B cell (primary cell): Measurements from ENCODE around the gene KCNK4. TPM values are rescaled to one million over a fixed set of nuclear protein-coding genes. Genes with fewer than 3 reads are reported as not detected.

ENCODE experiments used
- ATAC-seq: fragments of 200-7000 bp; cut with Tn5 transposase; one replicate; pipeline ENCODE4 v1.10.0; 2021; ENCODE audit warnings: low read depth, mild to moderate bottlenecking, moderate number of reproducible peaks, moderate library complexity
- CTCF ChIA-PET: fragments of 350-600 bp; sonication (Branson Sonifier 250); formaldehyde crosslinking; loops from one replicate; lab custom pipeline; 2021; ENCODE audit warnings: antibody characterized with exemption, inconsistent platforms; lab: Charles Lee
- POLR2A ChIA-PET: fragments of 350-600 bp; sonication (Branson Sonifier 250); formaldehyde crosslinking; loops from one replicate; lab custom pipeline; 2021; ENCODE audit warnings: antibody characterized with exemption; lab: Charles Lee
- DNase-seq: peaks from one replicate; pipeline ENCODE4 v3.0.0; 2013
- H2AFZ ChIP-seq: 2 replicates; pipeline ENCODE4 v1.6.1; 2012; ENCODE audit warnings: mild to moderate bottlenecking, low read depth, low read length; ENCODE audit not compliant: insufficient read depth, poor library complexity, severe bottlenecking
- H3K27ac ChIP-seq, 2 donors: 1 replicate in 1 of 2; 2 replicates in 1 of 2; pipeline ENCODE4 v1.5.1; 2012 to 2013; ENCODE audit warnings: low read length in 2 of 2, mild to moderate bottlenecking in 2 of 2, moderate library complexity in 1 of 2
- H3K27me3 ChIP-seq, 4 experiments: fragments of 200-600 bp in 1 of 4; sonication (generic) in 1 of 4; replicated peaks in 1 of 4; 1 replicate in 2 of 4; 2 replicates in 2 of 4; pipeline versions ENCODE4 v1.6.1 to v1.7.0; 2013 to 2016; ENCODE audit warnings: low read length in 3 of 4, mild to moderate bottlenecking in 2 of 4, mixed read lengths in 1 of 4, moderate library complexity in 1 of 4; ENCODE audit not compliant: insufficient read depth in 4 of 4, control insufficient read depth in 3 of 4; ENCODE audit errors: control extremely low read depth in 1 of 4
- H3K36me3 ChIP-seq, 2 experiments: replicated peaks in 1 of 2; 1 replicate in 1 of 2; 2 replicates in 1 of 2; pipeline versions ENCODE4 v1.6.1 to v1.7.1; 2013; ENCODE audit warnings: low read length in 1 of 2; ENCODE audit not compliant: insufficient read depth in 2 of 2, control insufficient read depth in 1 of 2; ENCODE audit errors: control extremely low read depth in 1 of 2, extremely low read depth in 1 of 2
- H3K4me1 ChIP-seq, 2 donors: fragments of 200-600 bp in 1 of 2; sonication (generic) in 1 of 2; 1 replicate in 1 of 2; 2 replicates in 1 of 2; pipeline versions ENCODE4 v1.5.1 to v1.6.1; 2013 to 2017; ENCODE audit warnings: low read length in 2 of 2; ENCODE audit not compliant: control insufficient read depth in 2 of 2, insufficient read depth in 2 of 2
- H3K4me2 ChIP-seq: replicated peaks from 2 replicates; pipeline ENCODE3; 2012; ENCODE audit warnings: mild to moderate bottlenecking, low read depth, low read length; ENCODE audit not compliant: poor library complexity, severe bottlenecking
- H3K4me3 ChIP-seq, 5 experiments: fragments of 200-600 bp in 1 of 5; sonication (generic) in 1 of 5; 1 replicate in 3 of 5; 2 replicates in 2 of 5; pipeline versions ENCODE4 v1.5.1 to v1.7.0; 2011 to 2016; ENCODE audit warnings: low read length in 4 of 5, mild to moderate bottlenecking in 4 of 5, low read depth in 2 of 5, control low read depth in 1 of 5, moderate library complexity in 1 of 5; ENCODE audit not compliant: insufficient read depth in 1 of 5; ENCODE audit errors: control extremely low read depth in 1 of 5, extremely low read depth in 1 of 5
- H3K79me2 ChIP-seq: fragments of 200-600 bp; sonication (generic); one replicate; pipeline ENCODE4 v1.6.0; 2016; ENCODE audit warnings: low read length; ENCODE audit not compliant: control insufficient read depth, insufficient read depth
- H3K9ac ChIP-seq: fragments of 200-600 bp; sonication (generic); 2 replicates; pipeline ENCODE4 v1.6.1; 2017; ENCODE audit warnings: mild to moderate bottlenecking, low read length, moderate library complexity
- H3K9me3 ChIP-seq, 3 donors: one replicate each; pipeline versions ENCODE4 v1.6.1 to v1.7.1; 2013; ENCODE audit warnings: low read length in 2 of 3; ENCODE audit not compliant: control insufficient read depth in 2 of 3, insufficient read depth in 1 of 3; ENCODE audit errors: control extremely low read depth in 1 of 3
- H4K20me1 ChIP-seq: 2 replicates; pipeline ENCODE4 v1.6.0; 2012; ENCODE audit warnings: mild to moderate bottlenecking, low read length; ENCODE audit not compliant: insufficient read depth, control insufficient read depth, poor library complexity, severe bottlenecking
- H3K27ac Mint-ChIP-seq: one replicate; pipeline ENCODE4 v1.8.0; 2021; ENCODE audit warnings: mixed read lengths
- H3K27me3 Mint-ChIP-seq: one replicate; pipeline ENCODE4 v1.8.0; 2021; ENCODE audit warnings: mixed read lengths
- H3K4me1 Mint-ChIP-seq: one replicate; pipeline ENCODE4 v1.8.0; 2021; ENCODE audit warnings: mixed read lengths
- H3K4me3 Mint-ChIP-seq: one replicate; pipeline ENCODE4 v1.8.0; 2021; ENCODE audit warnings: mixed read lengths
- H3K9me3 Mint-ChIP-seq: one replicate; pipeline ENCODE4 v1.8.0; 2022; ENCODE audit warnings: mixed read lengths; ENCODE audit not compliant: insufficient read depth
- CTCF ChIP-seq: fragments of 200-600 bp; IDR thresholded peaks from one replicate; pipeline ENCODE4 v1.8.0; 2022; ENCODE audit warnings: antibody characterized with exemption, mild to moderate bottlenecking
- EZH2 ChIP-seq: IDR thresholded peaks from 2 replicates; pipeline ENCODE4 v1.6.1; 2012; ENCODE audit warnings: borderline replicate concordance, low read depth, mild to moderate bottlenecking, moderate library complexity, low read length; ENCODE audit not compliant: insufficient read depth, poor library complexity, severe bottlenecking
- WGBS: methylation state at CpG from one replicate; pipeline ENCODE4 v1.1.5; 2013; ENCODE audit warnings: missing lambda C conversion rate; ENCODE audit not compliant: insufficient coverage; 5-methylcytosine and 5-hydroxymethylcytosine counted together
- intact Hi-C: fragments of 100-400 bp; cut with micrococcal nuclease; formaldehyde crosslinking; loops from one replicate; pipeline ENCODE4 v1.10.0; 2022
- polyA plus RNA-seq: library from polyadenylated mRNA; depleted of rRNA; stranded (reverse); fragments of >200 nt; gene quantifications from 2 replicates; pipeline ENCODE4 v1.2.3, GENCODE V29; 2012
- total RNA-seq, 2 donors: library from RNA; stranded (reverse); fragments of 120-200 nt in 1 of 2; gene quantifications; 1 replicate in 1 of 2; 2 replicates in 1 of 2; pipeline versions ENCODE4 v1.2.3 to v1.2.4, GENCODE V29; 2013 to 2022

KCNK4 gene
- total and polyA plus RNA-seq, 2 donors (not counting 1 experiment from before 2014, with no cell fraction given): 0.32 TPM; not detected in 1

GRCh38 chr11:64296830-64297698, 6.0 kb downstream of the KCNK4 start:
- Histone ChIP-seq H3K4me1 (peaks cover 33 to 49% of the 10 kb centered on the region in 2 donors), H3K79me2 (no peaks in the 10 kb centered on the region), H3K27ac (no peak overlapping the region), H3K27me3 (peaks cover 0 to 98% (median 68%) of the 10 kb centered on the region in 4 experiments), H3K9me3 (peaks cover 0 to 35% (median 0%) of the 10 kb centered on the region in 3 donors), H3K36me3 (no peaks in the 10 kb centered on the region), H4K20me1 (peaks cover 25% of the 10 kb centered on the region), H3K4me2 (no peak overlapping the region), H3K9ac (no peak overlapping the region), H2AFZ (no peak overlapping the region), H3K4me3 (no peak overlapping the region)
- ChIA-PET CTCF (interaction anchor here (1.7 kb wide), 1 partner anchor 92 kb away, joined by 5 read pairs; no protein-coding TSS in a partner anchor), POLR2A (interaction anchor here (0.6 kb wide), 1 partner anchor 434 kb away, joined by 6 read pairs; no protein-coding TSS in a partner anchor)
- Mint-ChIP-seq H3K4me1 (peaks cover 27% of the 10 kb centered on the region), H3K27ac (no peak overlapping the region), H3K4me3 (no peak overlapping the region), H3K27me3 (peaks cover 61% of the 10 kb centered on the region), H3K9me3 (no peaks in the 10 kb centered on the region)
- ATAC-seq: no peak
- intact Hi-C loops: no loop called here
- DNase-seq: no peak
- TF ChIP-seq EZH2 (no peak), CTCF (no peak)
- 11% methylated on average over 28 of the region's 34 CpGs for WGBS
